T47D (cell line): ENCODE data around the gene RANBP10.
"Not testable (repeated sequence)": the region's sequence is repeated elsewhere in the genome, so short reads cannot be mapped to it uniquely, and the experiment has no call there.

ENCODE experiments used
- DNase-seq, 2 experiments: peaks; one replicate each; pipeline versions ENCODE4 v3.0.0 to v3.0.0-alpha.2; 2011 to 2012; ENCODE audit warnings: low read depth in 1 of 2, low spot score in 1 of 2
- JUND ChIP-seq: IDR thresholded peaks from 2 replicates; pipeline ENCODE4 v1.6.1; 2012; ENCODE audit warnings: low read depth
- in situ Hi-C: cut with HindIII; loops from 2 replicates; pipeline ENCODE4 v1.10.0; 2016; ENCODE audit warnings: low sequenced_read_pairs, low pct_unique_long_range_greater_than_20kb

Gene RANBP10

GRCh38 chr16:67704110-67704509, 102.2 kb downstream of the RANBP10 start:
- DNase-seq: no peak
- in situ Hi-C loops: no loop called here
- no peak for TF ChIP-seq JUND

GRCh38 chr16:67703626-67704025, 102.7 kb downstream of the RANBP10 start:
- no peak for DNase-seq
- in situ Hi-C loops: no loop called here
- no peak for TF ChIP-seq JUND

- TF ChIP-seq JUND: no peak
- no peak for DNase-seq
- in situ Hi-C loops: no loop called here
These were observed 104.2 kb downstream of the RANBP10 start for GRCh38 chr16:67702130-67702529.

- no peak for DNase-seq
- TF ChIP-seq JUND: no peak
- in situ Hi-C loops: no loop called here
These were observed 104.9 kb downstream of the RANBP10 start for GRCh38 chr16:67701420-67701819.

GRCh38 chr16:67699265-67699664, 107.1 kb downstream of the RANBP10 start:
- DNase-seq: no peak
- TF ChIP-seq JUND: no peak
- in situ Hi-C loops: no loop called here

GRCh38 chr16:67697422-67698185, 108.8 kb downstream of the RANBP10 start:
- no peak for DNase-seq
- TF ChIP-seq JUND: no peak
- in situ Hi-C loops: no loop called here

- no peak for TF ChIP-seq JUND
- in situ Hi-C loops: no loop called here
- DNase-seq: no peak
These were observed 111.7 kb downstream of the RANBP10 start for GRCh38 chr16:67694611-67695010.

- DNase-seq, in situ Hi-C loops: not testable (repeated sequence)
These were observed 112.7 kb downstream of the RANBP10 start for GRCh38 chr16:67693517-67694285.

- no peak for TF ChIP-seq JUND
- in situ Hi-C loops: no loop called here
- no peak for DNase-seq
These were observed 120.8 kb downstream of the RANBP10 start for GRCh38 chr16:67685388-67686112.

GRCh38 chr16:67683767-67684166, 122.6 kb downstream of the RANBP10 start:
- in situ Hi-C loops: no loop called here
- no peak for DNase-seq

GRCh38 chr16:67679935-67680897, 126.1 kb downstream of the RANBP10 start:
- no peak for TF ChIP-seq JUND
- in situ Hi-C loops: no loop called here
- DNase-seq: no peak

More at GRCh38 chr16:67683767-67684166, 122.6 kb downstream of the RANBP10 start:
- TF ChIP-seq JUND: no peak
